Measurements from ENCODE around the gene NUTF2.
"Not testable (repeated sequence)": the region's sequence is repeated elsewhere in the genome, so short reads cannot be mapped to it uniquely, and the experiment has no call there.

NUTF2 gene

GRCh38 chr16:67883146-67883871 is 36.6 kb downstream of the NUTF2 start:
- in situ Hi-C loops (cut with MboI; ENCODE audit: low sequenced_read_pairs): no loop called here

GRCh38 chr16:67883872-67884261 is 37.1 kb downstream of the NUTF2 start:
- in situ Hi-C loops (cut with MboI; ENCODE audit: low sequenced_read_pairs): no loop called here

DNA sequence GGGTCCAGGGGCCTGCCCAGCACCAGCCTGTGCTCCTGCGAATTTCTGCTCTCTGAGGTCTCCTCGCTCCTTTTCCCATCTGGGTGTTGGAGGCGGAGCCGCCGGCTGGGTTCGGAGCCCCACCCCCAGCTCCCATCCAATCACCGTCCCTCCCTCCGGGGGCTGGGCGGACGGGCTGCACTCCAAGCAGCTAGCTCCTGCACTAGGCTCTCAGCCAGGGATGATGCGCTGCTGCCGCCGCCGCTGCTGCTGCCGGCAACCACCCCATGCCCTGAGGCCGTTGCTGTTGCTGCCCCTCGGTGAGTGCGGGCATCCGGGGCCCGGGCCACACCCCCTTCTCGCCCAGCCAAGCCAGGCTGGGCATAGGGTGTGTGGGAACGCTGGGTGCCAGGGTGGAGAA is 38.0 kb downstream of the NUTF2 start, which contains the start of gene NRN1L:
Gene NRN1L (plus strand): TSS at position 202 of the 400 bp plus-strand sequence. CDS start 19 bp downstream, at position 221.
- in situ Hi-C loops (cut with MboI; ENCODE audit: low sequenced_read_pairs): no loop called here

- in situ Hi-C loops (cut with MboI; ENCODE audit: low sequenced_read_pairs): no loop called here
These were observed 38.8 kb downstream of the NUTF2 start for GRCh38 chr16:67885545-67885944.

- in situ Hi-C loops (cut with MboI; ENCODE audit: low sequenced_read_pairs): no loop called here
These were observed 39.2 kb downstream of the NUTF2 start for GRCh38 chr16:67885976-67886375.

DNA sequence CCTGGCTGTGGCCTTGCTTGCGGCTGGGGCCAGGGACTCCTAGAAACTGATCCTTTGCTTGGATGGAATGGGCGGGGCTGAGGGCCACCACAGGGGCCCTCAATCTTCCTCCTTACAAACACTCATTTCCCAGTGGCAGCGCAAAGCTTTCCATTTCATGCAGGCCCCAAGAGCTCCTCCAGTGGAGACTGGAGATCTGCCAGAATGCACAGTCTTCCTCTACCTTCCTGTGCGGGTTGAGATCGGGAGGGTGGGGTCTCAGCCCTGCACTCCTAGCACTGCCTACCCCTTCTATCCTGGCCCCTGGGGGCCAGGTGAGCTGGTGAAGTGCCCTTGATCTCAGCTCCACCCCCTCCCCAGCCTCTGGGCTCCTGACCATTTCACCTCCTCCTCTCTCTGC is 39.7 kb downstream of the NUTF2 start:
- in situ Hi-C loops (cut with MboI; ENCODE audit: low sequenced_read_pairs): no loop called here

GRCh38 chr16:67888331-67888730 is 41.6 kb downstream of the NUTF2 start:
- in situ Hi-C loops (cut with MboI; ENCODE audit: low sequenced_read_pairs): no loop called here

DNA sequence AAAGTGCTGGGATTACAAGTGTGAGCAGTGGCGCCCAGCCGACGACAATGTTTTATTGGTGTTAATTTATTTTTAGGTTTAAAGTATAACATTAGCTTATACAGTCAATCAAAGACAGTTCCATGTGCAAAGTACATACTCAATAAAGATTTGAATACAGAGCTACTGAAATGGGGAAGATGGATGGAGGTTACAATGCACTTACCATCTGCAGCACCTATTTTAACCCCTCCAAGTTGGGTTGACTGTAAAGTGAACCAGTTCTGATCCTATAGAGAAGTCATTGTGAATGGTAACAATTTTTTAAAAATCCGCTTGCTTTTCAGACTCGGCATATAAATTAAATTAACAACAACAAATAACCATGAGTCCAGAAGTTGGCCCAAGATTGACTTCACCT is 45.6 kb downstream of the NUTF2 start:
- in situ Hi-C loops (cut with MboI; ENCODE audit: low sequenced_read_pairs): no loop called here

DNA sequence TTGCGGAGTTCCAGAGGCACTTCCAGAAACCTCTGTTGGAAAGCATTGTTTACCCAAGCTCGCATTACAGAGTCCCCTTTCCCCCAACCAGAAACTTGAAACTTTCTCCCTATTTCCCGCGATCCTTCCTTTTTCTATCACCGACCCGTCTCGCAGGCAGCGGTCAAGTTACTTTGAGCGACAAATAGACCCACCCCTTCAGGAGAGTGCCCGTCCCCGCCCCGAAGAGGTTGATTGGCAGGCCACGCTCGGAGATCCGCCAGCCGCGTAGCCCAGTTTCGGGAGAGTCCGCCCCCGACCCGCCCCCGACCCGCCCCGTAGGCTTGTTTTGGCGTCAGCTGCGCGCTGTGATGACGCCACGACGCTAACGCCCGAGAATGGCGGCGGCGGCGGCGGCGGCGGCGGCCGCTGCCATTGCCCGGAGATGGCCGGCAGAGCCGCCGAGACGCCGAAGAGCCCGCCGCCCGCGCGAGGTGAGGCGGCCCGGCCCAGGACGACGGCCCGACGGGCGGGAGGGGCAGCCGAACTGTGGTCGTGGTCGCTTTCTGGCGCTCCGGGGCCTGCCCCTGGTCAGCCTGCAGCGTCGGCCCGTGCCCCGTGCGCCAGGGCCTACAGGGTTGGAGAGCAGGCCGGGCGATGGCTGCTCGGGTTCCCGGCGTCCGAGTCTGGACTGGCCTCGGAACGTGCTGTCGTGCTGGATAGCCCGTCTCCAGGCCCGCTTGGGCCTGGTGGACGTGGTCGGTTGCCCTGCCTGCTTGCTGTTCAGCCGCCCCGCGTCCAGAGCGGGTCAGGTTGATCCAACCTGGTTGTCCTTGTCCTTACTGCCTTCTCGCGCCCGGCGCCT is 46.4 kb downstream of the NUTF2 start, which contains the start of gene PSKH1:
Gene PSKH1 (plus strand): TSS at position 356 of the 844 bp plus-strand sequence. CDS start 15,496 bp downstream, outside the sequence.
- in situ Hi-C loops (cut with MboI; ENCODE audit: low sequenced_read_pairs): no loop called here

DNA sequence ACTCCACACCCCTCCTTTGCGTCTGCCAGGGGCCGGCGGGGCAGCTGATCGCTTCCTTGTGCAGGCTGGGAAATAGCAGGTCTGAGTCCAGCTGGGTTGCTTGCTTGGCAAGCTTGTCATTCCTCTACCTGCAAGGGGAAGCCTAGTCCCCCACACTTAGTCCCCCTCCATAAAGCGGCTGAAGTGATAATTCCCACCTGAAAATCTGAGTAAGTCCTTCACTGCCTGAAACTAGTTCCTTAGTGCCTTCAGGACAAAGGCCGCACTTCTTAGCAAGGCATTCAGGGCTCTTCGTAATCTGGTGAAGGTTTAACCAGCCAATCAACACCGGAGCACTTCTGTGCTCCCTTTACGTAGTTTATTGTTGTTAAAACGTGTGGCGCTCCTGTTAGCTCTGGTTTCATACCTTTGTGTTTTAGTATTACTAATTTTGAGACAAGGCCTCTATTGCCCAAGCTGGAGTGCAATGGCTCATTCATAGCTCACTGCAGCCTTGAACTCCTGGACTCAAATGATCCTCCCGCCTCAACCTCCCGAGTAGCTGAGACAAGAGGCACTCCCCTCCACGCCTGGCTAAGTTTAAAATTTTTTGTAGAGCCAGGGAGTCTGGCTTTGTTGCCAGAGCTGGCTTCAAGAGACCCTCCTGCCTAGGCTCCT is 47.1 kb downstream of the NUTF2 start:
- in situ Hi-C loops (cut with MboI; ENCODE audit: low sequenced_read_pairs): no loop called here

GRCh38 chr16:67897231-67897630 is 50.5 kb downstream of the NUTF2 start:
- in situ Hi-C loops (cut with MboI; ENCODE audit: low sequenced_read_pairs): no loop called here

- in situ Hi-C loops (cut with MboI; ENCODE audit: low sequenced_read_pairs): no loop called here
These were observed 55.0 kb downstream of the NUTF2 start for GRCh38 chr16:67901734-67902133.

DNA sequence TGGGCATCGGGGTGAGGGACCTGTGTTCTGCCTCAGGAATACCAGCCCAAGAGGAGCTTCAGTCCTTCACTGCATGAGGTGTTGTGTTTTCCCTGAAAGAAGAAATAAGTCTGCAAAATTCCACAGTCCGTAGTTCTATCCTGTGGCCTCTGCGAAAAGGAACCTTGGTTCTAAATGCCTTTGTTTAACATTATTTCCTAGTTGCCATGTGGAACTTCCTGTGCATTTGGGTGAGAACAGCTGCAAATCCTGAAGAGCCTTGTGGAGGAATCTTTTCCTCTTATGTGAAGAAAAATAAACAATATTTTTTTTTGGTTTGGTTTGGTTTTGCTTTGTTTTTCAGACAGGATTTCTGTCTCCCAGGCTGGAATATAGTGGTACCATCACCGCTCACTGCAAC is 56.1 kb downstream of the NUTF2 start:
- in situ Hi-C loops (cut with MboI; ENCODE audit: low sequenced_read_pairs): no loop called here

GRCh38 chr16:67907397-67908180 is 60.9 kb downstream of the NUTF2 start:
- in situ Hi-C loops (cut with MboI; ENCODE audit: low sequenced_read_pairs): no loop called here

DNA sequence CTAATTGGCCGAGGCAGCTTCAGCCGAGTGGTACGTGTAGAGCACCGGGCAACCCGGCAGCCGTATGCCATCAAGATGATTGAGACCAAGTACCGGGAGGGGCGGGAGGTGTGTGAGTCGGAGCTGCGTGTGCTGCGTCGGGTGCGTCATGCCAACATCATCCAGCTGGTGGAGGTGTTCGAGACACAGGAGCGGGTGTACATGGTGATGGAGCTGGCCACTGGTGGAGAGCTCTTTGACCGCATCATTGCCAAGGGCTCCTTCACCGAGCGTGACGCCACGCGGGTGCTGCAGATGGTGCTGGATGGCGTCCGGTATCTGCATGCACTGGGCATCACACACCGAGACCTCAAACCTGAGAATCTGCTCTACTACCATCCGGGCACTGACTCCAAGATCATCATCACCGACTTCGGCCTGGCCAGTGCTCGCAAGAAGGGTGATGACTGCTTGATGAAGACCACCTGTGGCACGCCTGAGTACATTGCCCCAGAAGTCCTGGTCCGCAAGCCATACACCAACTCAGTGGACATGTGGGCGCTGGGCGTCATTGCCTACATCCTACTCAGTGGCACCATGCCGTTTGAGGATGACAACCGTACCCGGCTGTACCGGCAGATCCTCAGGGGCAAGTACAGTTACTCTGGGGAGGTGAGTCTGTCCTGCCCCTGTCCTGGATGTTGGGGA is 62.5 kb downstream of the NUTF2 start:
- in situ Hi-C loops (cut with MboI; ENCODE audit: low sequenced_read_pairs): no loop called here

GRCh38 chr16:67910158-67910557 is 63.4 kb downstream of the NUTF2 start:
- in situ Hi-C loops (cut with MboI; ENCODE audit: low sequenced_read_pairs): no loop called here

- in situ Hi-C loops (cut with MboI; ENCODE audit: low sequenced_read_pairs): no loop called here
These were observed 68.2 kb downstream of the NUTF2 start for GRCh38 chr16:67914758-67915495.

- in situ Hi-C loops (cut with MboI; ENCODE audit: low sequenced_read_pairs): not testable (repeated sequence)
These were observed 68.7 kb downstream of the NUTF2 start for GRCh38 chr16:67915496-67915769.

- in situ Hi-C loops (cut with MboI; ENCODE audit: low sequenced_read_pairs): no loop called here
These were observed 69.3 kb downstream of the NUTF2 start for GRCh38 chr16:67915831-67916723.

Data from hTERT RPE-1 (cell line).